Upper lobe of left lung (tissue), 6 donors: ENCODE data around the gene MED27. TPM values are rescaled to one million over a fixed set of nuclear protein-coding genes. Genes with fewer than 3 reads are reported as not detected.

Experiments
- ATAC-seq, 2 donors: fragments of 200-7000 bp; cut with Tn5 transposase; one replicate each; pipeline ENCODE4 v1.9.1; 2022; ENCODE audit warnings: mild to moderate bottlenecking in 2 of 2, moderate library complexity in 2 of 2; ENCODE audit not compliant: low FRiP score in 2 of 2
- DNase-seq, 2 donors: peaks; one replicate each; pipeline ENCODE4 v3.0.0-alpha.2; 2019 to 2020
- H3K27ac ChIP-seq, 4 donors: fragments of 200-600 bp; sonication (generic); one replicate each; pipeline ENCODE4 v1.5.1; 2016 to 2019
- H3K27me3 ChIP-seq, 4 donors: fragments of 200-600 bp; sonication (generic); one replicate each; pipeline ENCODE4 v1.5.1; 2017 to 2019
- H3K36me3 ChIP-seq, 4 donors: fragments of 200-600 bp; sonication (generic); one replicate each; pipeline ENCODE4 v1.5.1; 2016 to 2019
- H3K4me1 ChIP-seq, 4 donors: fragments of 200-600 bp; sonication (generic); one replicate each; pipeline ENCODE4 v1.5.1; 2018 to 2019
- H3K4me3 ChIP-seq, 4 donors: fragments of 200-600 bp; sonication (generic); one replicate each; pipeline ENCODE4 v1.5.1; 2017 to 2019; ENCODE audit warnings: mild to moderate bottlenecking in 2 of 4, moderate library complexity in 1 of 4
- H3K9me3 ChIP-seq, 4 donors: fragments of 200-600 bp; sonication (generic); one replicate each; pipeline ENCODE4 v1.5.1; 2018 to 2019
- EP300 ChIP-seq, 4 donors: sonication (generic); formaldehyde crosslinking; IDR thresholded peaks; one replicate each; pipeline ENCODE4 v1.5.1; 2017; ENCODE audit warnings: antibody characterized with exemption in 4 of 4, control low read depth in 2 of 4
- POLR2A ChIP-seq, 4 donors: fragments of 450-650 bp; IDR thresholded peaks; one replicate each; pipeline ENCODE4 v1.5.1; 2016 to 2017; ENCODE audit warnings: antibody characterized with exemption in 4 of 4, mild to moderate bottlenecking in 2 of 4
- POLR2AphosphoS5 ChIP-seq, 2 donors: sonication (generic); formaldehyde crosslinking; IDR thresholded peaks; one replicate each; pipeline ENCODE4 v1.5.1; 2017; ENCODE audit warnings: antibody characterized with exemption in 2 of 2
- WGBS, 2 donors: methylation state at CpG; one replicate each; pipeline ENCODE4 v1.1.5; 2017 to 2018; 5-methylcytosine and 5-hydroxymethylcytosine counted together
- total RNA-seq, 6 donors: library from RNA; depleted of rRNA in 4 of 6; stranded (reverse); fragments of >200 nt in 4 of 6; gene quantifications; one replicate each; pipeline versions ENCODE4 v1.1.0 to v1.2.1, GENCODE V29; 2016 to 2021
- TF ChIP-seq, protein P1 (sequence below), 6 experiments: fragments of 450-650 bp in 4 of 6; fragments of 200-600 bp in 2 of 6; sonication (generic) in 2 of 6; IDR thresholded peaks; one replicate each; pipeline ENCODE4 v1.5.1; 2016 to 2019; ENCODE audit warnings: antibody characterized with exemption in 6 of 6
- donor health status: DM: no; HTN: no; CAD: no; lungs with moderate emphysema.
- donor health status: DM: no; HTN: yes; CAD: no; lungs with severe emphysema.

Gene MED27
- total RNA-seq, 6 donors from 2014 or later: 4.9 to 24.2 (median 17.1) TPM

DNA sequence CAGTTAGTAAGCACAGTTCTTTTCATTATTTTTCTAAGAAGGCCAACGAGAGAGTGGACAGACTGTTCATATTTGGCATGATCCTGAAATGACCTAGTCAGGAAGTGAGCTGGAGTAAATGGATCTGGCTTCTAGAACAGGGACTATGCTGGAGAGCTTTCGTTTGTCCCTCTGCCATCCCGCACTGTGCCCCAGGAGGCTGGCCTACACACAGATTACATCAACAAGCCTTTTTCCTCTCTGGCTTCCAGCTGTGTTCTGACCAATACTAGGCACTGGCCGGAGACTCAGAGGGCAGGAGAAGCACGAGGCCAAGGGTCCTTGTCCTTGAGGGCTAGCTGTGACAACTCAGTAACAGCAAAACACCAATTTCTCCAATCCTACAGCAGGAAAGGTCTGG is 127.8 kb downstream of the MED27 start:
- ATAC-seq: peak in 1 of 2 donors; percentile 89
- H3K4me3 ChIP-seq: no peak overlapping the region
- TF ChIP-seq EP300 (IDR thresholded peaks at IDR 0.05): no peak
- TF ChIP-seq POLR2AphosphoS5 (IDR thresholded peaks at IDR 0.05): peak in 1 of 2 donors; percentile 20
- H3K27ac ChIP-seq: peak overlapping the region in 1 of 4 donors; percentile 46
- no peak for DNase-seq
- no peaks in the 10 kb centered on the region for H3K9me3 ChIP-seq
- 63 to 72% methylated on average over 5 of the region's 5 CpGs for WGBS, 2 donors
- peaks cover 0 to 8% (median 0%) of the 10 kb centered on the region in 4 donors for H3K4me1 ChIP-seq
- no peaks in the 10 kb centered on the region for H3K36me3 ChIP-seq
- H3K27me3 ChIP-seq: no peaks in the 10 kb centered on the region

DNA sequence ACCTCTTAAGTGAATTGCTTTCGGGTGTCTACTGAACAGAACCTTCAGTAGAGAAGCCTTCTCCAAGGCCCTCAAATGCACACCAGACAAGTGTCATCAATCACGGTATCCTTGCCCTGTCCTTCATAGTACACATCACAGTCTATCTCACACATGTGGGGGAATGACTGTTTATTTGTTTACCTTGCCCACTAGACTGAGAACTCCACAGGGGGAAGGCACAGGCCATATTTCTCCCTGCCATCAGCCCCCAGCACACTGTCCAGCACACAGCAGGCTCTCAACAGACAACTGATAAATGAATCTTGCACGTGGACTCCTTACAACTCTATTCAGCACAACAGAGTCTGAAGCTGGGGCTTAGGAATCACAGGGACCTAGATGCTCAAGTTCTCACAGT is 128.5 kb downstream of the MED27 start:
- H3K4me1 ChIP-seq: peaks cover 0 to 8% (median 0%) of the 10 kb centered on the region in 4 donors
- no peaks in the 10 kb centered on the region for H3K27me3 ChIP-seq
- no peak overlapping the region for H3K4me3 ChIP-seq
- DNase-seq (no peak), ATAC-seq (no peak)
- no peaks in the 10 kb centered on the region for H3K36me3 ChIP-seq
- no peaks in the 10 kb centered on the region for H3K9me3 ChIP-seq
- TF ChIP-seq POLR2AphosphoS5 (IDR thresholded peaks at IDR 0.05) (no peak), EP300 (IDR thresholded peaks at IDR 0.05) (no peak), POLR2A (IDR thresholded peaks at IDR 0.05) (no peak)
- TF ChIP-seq, protein P1, sequence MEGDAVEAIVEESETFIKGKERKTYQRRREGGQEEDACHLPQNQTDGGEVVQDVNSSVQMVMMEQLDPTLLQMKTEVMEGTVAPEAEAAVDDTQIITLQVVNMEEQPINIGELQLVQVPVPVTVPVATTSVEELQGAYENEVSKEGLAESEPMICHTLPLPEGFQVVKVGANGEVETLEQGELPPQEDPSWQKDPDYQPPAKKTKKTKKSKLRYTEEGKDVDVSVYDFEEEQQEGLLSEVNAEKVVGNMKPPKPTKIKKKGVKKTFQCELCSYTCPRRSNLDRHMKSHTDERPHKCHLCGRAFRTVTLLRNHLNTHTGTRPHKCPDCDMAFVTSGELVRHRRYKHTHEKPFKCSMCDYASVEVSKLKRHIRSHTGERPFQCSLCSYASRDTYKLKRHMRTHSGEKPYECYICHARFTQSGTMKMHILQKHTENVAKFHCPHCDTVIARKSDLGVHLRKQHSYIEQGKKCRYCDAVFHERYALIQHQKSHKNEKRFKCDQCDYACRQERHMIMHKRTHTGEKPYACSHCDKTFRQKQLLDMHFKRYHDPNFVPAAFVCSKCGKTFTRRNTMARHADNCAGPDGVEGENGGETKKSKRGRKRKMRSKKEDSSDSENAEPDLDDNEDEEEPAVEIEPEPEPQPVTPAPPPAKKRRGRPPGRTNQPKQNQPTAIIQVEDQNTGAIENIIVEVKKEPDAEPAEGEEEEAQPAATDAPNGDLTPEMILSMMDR (IDR thresholded peaks at IDR 0.05): no peak
- H3K27ac ChIP-seq: no peak overlapping the region
- 80 to 88% methylated on average over 3 of the region's 3 CpGs for whole genome bisulfite sequencing, 2 donors

DNA sequence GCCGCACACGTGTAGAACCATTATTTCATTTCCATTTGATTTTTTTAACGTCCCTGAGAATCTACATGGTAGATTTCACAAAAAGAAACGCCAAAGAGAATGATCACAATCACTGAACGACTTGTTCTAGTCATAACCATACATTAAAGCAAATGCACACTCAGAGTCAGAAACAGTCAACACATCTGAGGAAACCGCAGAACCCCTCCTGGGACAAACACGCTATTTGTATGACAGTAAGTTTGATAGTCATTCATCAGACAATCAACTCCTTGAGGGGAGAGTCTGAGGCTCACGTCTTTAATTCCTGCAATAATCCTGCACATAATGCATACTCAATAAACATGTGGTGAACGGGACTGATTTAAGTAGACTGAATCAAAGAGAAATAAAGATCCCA is 129.2 kb downstream of the MED27 start:
- no peak for ATAC-seq
- Histone ChIP-seq H3K27ac (no peak overlapping the region), H3K36me3 (no peaks in the 10 kb centered on the region), H3K4me1 (peaks cover 0 to 8% (median 0%) of the 10 kb centered on the region in 4 donors), H3K27me3 (no peaks in the 10 kb centered on the region), H3K9me3 (no peaks in the 10 kb centered on the region), H3K4me3 (no peak overlapping the region)
- TF ChIP-seq POLR2AphosphoS5 (IDR thresholded peaks at IDR 0.05) (no peak), EP300 (IDR thresholded peaks at IDR 0.05) (no peak), POLR2A (IDR thresholded peaks at IDR 0.05) (no peak)
- TF ChIP-seq, protein P1 (IDR thresholded peaks at IDR 0.05): no peak
- DNase-seq: no peak
- 91 to 95% methylated on average over 9 of the region's 9 CpGs for whole genome bisulfite sequencing, 2 donors

DNA sequence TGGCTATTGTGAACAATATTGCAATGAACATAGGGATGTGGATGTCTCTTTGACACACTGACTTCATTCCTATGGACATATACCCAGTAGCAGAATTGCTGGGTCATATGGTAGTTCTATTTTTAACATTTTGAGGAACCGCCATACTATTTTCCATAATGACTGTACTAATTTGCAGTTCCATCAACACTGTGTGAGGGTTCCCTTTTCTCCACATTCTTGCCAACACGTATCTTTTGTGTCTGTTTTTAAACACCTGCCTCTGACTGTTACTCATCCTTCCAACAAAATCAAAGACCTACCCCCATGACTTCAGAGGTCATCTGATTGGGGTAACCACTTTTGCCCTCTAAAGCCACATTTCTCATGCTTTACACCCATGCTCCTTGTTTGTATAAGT is 133.5 kb downstream of the MED27 start:
- H3K36me3 ChIP-seq: no peaks in the 10 kb centered on the region
- no peak for DNase-seq
- TF ChIP-seq EP300 (IDR thresholded peaks at IDR 0.05): no peak
- no peak for TF ChIP-seq POLR2AphosphoS5 (IDR thresholded peaks at IDR 0.05)
- no peak for TF ChIP-seq POLR2A (IDR thresholded peaks at IDR 0.05)
- TF ChIP-seq, protein P1 (IDR thresholded peaks at IDR 0.05): no peak
- ATAC-seq: no peak
- no peak overlapping the region for H3K27ac ChIP-seq
- no peaks in the 10 kb centered on the region for H3K27me3 ChIP-seq
- 82 to 88% methylated on average over 2 of the region's 2 CpGs for WGBS, 2 donors
- no peak overlapping the region for H3K4me3 ChIP-seq
- H3K9me3 ChIP-seq: no peaks in the 10 kb centered on the region
- no peaks in the 10 kb centered on the region for H3K4me1 ChIP-seq

DNA sequence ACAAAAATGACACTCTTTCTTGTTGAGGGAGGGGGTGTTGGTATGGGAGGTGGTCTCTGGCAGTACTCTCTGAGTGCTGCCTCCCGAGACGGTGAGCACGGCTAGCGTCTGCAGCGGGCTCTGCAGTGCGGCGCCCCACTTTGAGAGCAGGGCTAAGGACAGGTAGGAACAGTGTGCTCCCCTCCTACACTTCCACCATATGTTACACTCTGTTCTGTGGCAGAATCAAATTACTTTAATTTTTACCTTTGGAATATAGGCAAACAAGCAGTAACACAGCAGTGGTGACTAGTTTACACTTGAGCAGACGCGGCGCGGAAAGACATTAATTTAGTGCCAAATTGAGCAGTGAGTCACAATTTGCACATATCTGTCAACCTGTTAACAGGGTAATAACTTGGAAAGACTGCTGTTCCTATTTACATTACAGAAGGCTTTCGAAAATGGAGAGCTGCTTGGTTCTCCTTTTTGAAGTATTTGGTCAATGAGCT is 136.3 kb downstream of the MED27 start:
- DNase-seq (no peak), ATAC-seq (no peak)
- WGBS, 2 donors: 96 to 98% methylated on average over 12 of the region's 12 CpGs
- Histone ChIP-seq H3K9me3 (no peaks in the 10 kb centered on the region), H3K27me3 (no peaks in the 10 kb centered on the region), H3K4me3 (no peak overlapping the region), H3K27ac (no peak overlapping the region), H3K4me1 (no peaks in the 10 kb centered on the region), H3K36me3 (peaks cover 0 to 7% (median 2%) of the 10 kb centered on the region in 4 donors)
- TF ChIP-seq POLR2AphosphoS5 (IDR thresholded peaks at IDR 0.05): no peak
- TF ChIP-seq, protein P1 (IDR thresholded peaks at IDR 0.05): no peak
- TF ChIP-seq POLR2A (IDR thresholded peaks at IDR 0.05): no peak
